GM21367 (cell line): Measurements from ENCODE around the gene SLC35F3.
"Not testable (repeated sequence)": the region's sequence is repeated elsewhere in the genome, so short reads cannot be mapped to it uniquely, and the experiment has no call there.

Experiments
- ATAC-seq: cut with Tn5 transposase; IDR thresholded peaks from one replicate; pipeline ENCODE4 v1.9.1; 2021; ENCODE audit not compliant: unreplicated experiment

Gene SLC35F3

DNA sequence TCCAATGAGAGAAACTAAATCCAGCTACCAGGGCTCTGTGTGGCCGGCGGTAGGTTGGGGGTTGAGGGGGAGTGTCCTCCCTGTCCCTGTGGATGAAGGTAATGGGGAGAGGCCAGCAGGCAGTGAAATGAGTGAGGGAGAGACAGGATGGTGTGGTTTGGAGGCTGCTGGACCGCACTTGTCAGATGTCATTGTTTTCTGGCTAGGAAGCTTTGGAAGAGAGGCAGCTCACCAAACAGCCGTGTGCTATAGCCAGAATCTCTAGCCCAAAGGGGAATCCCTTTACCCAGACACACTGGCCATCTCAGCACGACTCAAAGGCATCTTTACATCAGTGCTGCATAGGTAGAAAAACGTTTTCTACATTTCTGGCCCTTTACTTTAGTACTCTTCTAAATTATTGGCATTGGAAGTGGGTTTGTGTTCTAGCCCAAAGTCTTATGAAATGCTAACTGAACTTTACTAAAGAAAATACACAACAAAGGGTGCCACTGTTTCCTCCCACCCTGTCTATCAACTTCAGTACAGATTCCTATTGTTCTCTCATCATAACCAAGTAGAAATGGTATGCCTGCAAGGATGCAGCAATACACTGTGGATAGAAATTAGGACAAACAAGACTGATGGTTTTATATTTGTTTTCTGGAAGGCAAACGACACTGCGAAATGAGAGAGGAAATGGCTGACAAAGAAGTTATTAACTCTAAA, 372.8 kb downstream of the SLC35F3 start:
- ATAC-seq = no peak

DNA sequence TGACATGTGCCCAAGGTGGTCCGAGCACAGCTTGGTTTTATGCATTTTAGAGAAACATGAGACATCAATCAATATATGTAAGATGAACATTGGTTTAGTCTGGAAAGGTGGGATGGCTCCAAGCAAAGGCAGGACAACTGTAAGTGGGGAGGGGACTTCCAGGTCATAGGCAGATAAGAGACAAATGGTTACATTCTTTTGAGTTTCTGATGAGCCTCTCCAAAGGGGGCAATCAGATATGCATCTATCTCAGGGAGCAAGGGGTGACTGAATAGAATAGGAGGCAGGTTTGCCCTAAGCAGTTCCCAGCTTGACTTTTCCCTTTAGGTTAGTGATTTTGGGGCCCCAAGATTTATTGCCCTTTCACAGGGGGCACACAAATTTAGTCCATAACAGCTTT, 374.5 kb downstream of the SLC35F3 start:
- no peak for ATAC-seq

DNA sequence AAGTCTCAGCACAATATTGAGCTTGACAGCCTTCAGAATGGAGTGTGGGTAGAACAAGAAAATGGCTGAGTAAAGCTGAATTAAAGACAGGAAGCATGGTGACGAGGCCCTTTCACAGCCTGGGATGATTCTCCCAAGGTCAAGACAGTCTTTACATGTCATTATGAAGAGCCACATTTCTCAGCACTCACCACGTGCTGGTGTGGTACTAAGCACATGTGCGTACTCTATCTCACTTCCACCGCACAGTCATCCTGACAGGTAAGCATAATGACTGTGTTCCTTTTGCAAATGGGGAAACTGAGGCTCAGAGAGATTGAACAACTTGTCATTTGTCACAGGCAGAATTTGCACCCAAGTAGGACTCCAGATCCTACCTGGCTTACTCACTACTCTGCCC, 376.0 kb downstream of the SLC35F3 start:
- ATAC-seq = no peak

DNA sequence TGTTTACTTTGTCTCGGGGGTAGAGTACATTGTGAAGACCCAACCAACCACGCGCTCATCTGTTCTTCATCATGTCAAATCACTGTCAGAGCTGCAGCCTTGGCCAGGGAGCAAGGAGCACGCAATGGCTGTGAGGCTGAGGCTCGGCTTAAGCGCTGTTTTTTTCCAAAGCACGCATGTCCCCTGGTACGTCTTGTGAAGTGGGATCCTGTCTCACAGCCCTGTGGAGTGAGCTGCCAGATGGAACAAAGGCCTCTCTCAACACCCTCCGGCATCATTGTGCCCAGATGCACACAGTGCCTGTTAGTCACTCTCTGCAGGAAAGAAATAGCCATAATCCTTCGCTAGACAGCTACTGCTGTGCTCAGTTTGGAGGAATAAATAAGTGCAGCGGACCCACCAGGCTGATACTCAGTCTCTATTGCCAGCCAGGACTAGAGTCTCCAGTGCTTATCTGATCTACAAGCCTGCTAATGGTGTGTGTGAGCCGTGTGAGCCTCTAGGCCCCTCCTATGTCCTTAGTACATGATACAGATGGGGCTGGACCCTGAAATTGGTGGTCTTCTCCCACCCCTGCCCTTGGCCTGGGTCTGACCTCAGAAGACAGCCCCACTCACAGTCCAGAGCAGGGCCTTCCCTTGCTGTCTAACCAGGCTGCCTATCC, 377.5 kb downstream of the SLC35F3 start:
- ATAC-seq = no peak

DNA sequence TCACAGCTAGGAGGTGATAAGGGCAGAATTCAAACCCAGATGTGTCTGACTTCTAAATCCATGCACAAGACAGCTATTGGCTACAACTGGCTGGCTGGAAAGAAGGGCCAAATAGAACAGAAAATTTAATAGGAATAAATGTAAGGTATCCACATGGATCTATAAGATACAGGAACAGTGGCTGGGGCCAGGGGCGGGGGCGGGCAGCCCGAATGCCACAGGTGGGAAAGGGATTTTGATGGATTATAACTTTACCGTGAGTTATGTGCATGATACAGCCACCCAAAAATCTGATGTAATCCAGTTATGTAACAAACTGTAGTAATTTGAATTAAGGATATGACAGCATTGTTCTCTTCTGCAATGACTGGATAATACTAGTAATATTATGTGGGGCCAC, 381.7 kb downstream of the SLC35F3 start:
- no peak for ATAC-seq

DNA sequence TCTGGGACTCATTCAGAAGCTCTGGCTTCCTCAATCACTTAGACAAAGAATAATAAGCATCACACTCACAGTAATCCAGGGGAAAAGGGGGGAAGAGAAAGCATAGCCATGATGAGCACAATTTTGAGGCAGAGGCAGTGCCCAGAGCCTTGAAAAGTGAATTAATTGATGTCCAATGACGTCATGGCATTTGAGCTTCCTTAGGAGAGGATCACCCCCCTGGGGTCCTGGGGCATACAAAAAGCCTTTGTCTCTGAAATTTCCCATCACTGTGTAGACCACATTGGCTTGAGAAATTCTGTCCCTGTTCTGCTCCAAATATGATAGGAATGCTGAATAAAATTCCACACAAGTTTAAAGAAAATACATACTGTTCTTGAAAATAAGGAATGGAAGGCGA, 384.5 kb downstream of the SLC35F3 start:
- ATAC-seq = no peak

DNA sequence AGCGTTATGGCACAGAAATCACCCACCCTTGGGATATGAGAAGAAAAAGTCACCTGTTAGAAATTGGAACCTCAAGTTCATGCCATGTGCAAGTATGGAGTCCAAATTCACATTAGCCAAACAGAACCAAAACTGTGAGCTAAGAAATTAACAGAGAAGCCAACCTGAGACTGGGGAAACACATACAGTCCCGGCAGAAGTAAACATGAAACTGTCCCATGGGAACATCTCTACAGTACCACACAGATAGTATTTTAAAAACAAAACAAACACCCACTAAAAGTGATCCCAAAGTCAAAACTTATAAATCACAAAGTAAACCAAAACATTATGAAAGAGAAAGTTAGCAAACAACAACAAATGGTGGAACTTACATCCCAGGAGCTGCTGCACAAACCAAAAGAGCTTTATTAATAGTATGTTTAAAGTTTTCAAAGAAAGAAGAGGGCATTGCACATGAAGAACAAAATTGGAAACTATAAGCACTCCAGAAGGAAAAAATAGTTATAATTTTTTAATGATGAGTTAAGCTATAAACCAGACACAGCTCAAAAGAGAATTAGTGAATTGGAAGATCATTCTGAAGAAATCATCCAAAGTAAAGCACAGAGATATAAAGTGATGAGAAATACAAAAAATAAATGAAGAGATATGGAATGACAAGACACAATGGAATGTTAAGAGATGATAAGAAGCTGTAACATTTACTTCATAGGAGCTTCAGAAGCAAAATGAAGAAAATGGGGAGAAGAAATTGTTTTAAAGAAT, 385.2 kb downstream of the SLC35F3 start:
- no peak for ATAC-seq

DNA sequence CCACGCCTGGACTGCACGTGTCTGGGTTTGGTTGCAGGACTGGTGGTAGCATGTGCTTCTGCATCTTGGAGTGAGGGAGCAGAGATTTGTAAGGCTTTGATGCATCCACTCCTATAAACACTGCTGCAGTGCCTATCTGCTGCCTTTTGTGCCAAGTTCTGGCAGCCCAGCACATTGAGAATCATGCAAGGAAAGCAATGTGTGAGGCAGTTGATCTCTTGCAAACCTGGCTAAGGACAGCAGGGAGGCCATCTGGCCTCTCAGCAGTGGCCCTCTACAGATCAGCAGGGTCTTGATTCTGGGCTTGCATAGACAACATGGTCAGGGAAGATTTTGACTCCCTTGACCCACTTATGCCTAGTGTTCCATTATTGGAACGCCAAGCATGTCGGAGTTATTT, 387.5 kb downstream of the SLC35F3 start:
- no peak for ATAC-seq

DNA sequence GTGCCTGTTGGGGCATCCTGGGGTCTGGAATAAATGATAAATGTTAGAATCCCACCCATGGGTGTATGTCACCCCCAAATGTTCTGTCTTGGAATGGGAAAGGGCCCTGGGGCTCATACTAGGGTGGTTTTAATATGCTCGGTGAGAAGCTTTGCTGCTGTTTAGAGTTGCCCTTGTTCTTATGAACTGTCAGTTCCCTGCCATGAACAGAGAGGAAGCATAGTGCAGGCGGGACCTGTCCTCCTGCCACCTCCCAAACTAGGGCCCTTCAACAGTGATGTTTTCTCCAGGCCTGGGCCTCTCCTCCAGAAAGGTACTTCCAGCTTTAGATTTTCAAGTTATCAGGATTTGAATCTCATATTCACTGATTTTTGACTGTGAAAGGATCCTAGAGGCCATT, 388.1 kb downstream of the SLC35F3 start:
- no peak for ATAC-seq

DNA sequence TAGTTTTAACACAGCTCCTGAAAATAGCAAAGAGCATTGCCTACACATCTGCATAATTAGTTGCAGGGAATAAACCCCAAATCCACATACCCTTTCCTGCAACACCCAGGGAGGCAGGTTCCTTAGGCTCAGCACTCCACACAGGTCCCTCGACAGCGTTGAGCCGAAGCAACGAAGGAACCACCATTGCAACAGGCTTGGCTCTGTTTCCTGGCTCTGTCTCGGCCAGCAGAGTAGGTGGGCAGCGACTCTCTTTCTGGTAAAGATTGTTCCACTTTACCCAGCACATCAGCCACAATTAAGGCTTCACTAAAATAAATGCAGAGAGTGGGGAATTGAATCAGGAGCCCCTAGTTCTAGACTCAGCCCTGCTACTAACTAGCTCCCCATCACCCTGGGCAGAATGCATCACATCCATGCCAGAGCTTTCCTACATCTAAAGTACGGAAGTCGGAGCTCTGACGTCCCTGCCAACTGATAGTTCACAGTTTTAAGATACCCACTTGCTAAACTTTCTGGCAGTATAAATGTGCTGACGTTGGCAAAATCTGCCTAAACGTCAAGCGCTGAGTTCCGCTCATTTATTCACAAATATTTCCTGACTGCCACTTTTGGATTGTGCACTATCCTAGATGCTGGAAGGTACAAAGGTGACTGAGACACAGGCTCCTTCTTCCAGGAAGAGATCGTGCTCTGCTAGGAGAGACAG, 389.8 kb downstream of the SLC35F3 start:
- ATAC-seq = no peak

DNA sequence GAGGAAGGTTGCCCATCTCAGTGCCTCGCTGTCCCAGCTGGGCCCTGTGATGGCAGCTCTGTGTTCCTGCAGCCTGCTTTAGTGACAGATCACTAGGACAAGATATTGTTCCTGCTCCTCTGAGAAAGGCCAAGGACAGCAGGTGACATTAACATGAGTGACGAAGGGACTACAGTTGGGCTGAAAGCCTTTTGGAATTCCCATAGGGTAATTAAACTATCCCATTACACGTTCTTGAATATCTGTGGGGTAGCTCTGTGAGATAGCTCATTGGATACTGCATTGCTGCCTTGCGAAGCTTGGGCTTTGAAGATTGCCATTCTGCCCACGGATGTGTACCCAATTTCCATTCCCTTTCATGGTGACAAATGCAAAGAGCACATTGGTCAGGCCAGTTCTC, 390.6 kb downstream of the SLC35F3 start:
- ATAC-seq = no peak

DNA sequence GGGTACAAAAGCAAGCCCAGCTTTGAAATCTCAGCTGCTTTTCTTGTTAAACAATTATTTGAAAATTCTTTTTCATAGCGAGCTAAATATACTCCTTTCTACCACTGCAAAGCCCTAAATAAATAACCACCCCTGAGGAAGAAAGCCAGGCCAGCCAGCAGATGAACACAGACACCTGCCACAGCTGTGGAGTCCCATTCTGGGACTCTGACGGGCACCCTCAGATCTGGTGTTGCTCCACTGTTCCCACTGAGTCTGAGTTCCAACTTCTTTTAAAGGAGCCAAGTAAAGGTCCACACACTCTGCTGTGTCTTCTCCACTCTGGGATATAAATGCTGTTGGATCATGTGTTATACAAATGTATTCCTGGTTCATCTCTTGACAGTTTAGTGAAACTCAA, 391.1 kb downstream of the SLC35F3 start:
- ATAC-seq = no peak

DNA sequence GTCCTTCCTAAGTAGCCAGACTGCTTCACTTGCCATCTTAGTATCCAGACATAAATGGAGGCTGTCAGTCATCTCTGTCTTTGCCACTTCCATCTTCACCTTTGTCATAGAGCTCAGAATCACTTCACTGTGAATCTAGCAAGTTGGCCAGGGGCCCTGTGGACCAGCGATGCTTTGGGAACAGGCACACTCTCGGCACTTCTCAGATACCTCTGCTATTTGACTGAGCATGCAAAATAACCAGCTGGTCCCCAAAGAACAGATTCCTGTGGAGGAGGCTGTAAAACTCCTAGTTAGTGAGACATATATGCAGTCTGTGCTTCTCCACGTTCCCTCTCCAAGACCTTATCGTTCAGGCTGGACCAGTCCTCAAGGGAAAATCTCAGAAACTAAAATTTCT, 392.0 kb downstream of the SLC35F3 start:
- ATAC-seq = no peak

DNA sequence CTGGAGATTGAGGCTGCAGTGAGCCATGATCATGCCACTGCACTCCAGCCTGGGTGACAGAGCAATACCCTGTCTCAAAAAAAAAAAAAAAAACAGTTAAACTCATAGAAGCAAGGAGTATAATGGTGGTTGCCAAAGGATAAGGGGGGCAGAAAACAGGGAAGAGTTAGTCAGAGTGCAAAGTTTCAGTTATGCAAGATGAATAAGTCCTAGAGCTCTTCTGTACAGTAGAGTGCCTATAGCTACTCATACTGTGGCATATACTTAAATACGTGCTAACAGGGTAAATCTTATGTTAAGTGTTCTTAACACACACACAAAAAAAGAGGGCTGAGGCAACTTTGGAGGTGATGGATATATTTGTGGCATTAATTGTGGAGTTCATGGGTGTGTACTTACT, 393.2 kb downstream of the SLC35F3 start:
- ATAC-seq = no peak

DNA sequence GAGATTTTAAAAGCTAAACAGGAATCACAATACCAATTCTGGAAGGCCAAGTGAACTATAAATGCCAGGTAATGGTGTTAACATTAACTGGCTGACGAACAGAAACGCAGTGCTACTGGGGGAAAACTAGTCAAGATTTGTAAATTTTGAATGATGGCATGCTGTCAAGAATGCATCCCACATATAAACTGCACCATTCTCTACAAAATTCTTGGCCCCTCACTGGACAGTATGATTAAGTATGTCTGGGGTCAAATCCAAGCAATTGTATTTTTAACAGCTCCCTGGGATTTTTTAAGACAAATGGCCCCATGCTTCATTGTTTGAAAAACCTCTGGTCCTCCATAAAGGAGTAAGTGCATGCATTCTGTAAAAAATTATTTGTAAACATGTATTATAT, 395.6 kb downstream of the SLC35F3 start:
- no peak for ATAC-seq

DNA sequence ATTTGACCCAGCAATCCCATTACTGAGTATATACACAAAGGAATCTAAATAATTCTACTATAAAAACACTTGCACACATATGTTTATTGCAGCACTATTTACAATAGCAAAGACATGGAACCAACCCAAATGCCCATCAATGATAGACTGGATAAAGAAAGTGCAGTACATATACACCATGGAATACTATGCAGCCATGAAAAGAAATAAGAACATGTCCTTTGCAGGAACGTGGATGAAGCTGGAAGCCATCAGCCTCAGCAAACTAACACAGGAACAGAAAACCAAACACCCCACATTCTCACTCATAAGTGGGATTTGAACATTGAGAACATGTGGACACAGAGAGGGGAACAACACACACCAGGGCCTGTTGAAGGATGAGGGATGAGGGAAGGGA, 397.2 kb downstream of the SLC35F3 start:
- ATAC-seq = not testable (repeated sequence)

DNA sequence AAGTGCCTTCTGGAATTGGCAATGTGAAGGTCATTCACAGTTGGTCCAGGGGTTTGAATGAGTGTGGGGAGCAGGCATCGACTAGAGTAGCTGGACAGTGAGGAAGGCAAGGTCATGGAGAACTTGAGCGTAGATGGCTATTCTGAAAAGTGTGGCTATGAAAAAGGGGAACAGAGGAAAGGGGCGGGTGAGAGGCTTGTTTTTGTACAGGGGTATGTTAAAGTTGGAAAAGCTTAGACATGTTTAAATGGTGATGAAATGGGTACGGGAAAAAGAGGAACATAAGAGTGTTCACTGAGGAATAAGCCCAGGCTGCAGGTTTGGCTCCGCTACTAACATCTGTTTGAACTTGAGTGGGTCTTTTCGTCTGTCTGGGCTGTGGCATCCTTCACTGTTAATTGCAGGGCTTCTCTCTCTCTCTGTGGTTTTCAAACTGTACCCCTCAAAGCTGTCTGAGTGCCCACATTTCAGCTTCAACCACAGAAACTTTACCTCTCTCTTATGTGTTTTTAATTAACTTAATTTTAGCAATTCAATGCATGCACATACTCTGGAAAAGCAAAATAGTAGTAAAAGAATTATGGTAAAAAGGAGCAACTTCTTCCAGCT, 398.0 kb downstream of the SLC35F3 start:
- no peak for ATAC-seq

DNA sequence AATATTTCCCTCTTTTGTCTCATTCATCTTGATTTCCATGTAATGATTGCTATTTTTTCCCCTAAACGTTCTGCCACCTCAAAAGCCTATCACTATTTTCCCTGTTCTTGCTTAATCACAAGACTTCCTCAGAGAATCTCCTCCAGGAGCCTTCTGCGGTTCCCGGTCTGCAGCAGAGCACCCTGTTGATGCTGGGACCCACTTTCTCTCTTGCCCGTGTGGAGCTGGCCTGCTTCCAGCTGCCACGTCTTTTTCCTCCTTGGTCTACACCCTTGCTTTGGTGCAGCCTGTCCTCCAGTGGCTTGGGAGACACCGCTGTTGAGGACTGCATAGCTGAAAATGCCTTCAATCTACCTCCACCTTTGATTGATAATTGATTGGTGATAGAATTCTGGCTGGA, 398.8 kb downstream of the SLC35F3 start:
- ATAC-seq = no peak

DNA sequence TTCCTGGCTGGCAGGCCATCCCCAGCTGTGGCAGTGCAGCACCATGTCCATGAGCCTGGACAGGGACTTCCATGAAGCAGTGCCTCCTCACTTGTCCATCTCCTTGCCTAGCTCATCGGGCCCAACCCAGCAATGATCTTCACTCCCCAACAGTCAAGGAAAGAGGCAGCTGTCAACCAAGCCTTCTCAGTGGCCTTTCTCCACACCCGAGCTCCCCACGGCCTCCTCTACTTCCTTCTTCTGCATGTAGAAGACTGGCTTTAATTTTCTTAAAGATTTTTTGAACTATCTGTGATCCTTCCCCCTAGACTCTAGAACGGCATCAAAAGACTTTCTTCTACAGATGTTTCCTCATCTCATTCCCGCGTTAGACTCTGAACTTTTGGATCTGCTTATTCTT, 403.2 kb downstream of the SLC35F3 start:
- no peak for ATAC-seq

DNA sequence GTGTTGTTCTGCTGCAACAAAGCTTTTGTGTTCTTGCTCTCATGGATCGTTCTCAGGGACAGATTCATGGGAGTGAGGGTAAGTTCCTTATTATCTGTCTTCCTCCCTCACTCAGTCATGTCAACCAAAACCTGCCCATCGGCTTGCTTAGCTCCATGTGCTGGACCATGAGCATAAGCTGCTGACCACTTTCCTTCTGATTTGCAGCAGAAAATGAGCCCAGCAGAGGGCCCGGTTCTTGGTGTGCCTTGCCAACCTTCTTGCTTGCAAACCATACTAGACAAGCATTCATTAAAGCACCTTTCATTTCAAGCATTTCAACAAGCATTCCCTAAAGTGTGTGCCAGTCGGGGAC, 404.7 kb downstream of the SLC35F3 start:
- no peak for ATAC-seq
